Left lobe of liver (tissue), 2 donors: ENCODE measurements around the gene UBXN10. TPM values are rescaled to one million over a fixed set of nuclear protein-coding genes. Genes with fewer than 3 reads are reported as not detected.

ENCODE experiments used
- ATAC-seq: fragments of 200-7000 bp; cut with Tn5 transposase; one replicate; pipeline ENCODE4 v1.9.1; 2020; ENCODE audit warnings: mild to moderate bottlenecking, moderate library complexity
- DNase-seq: peaks from one replicate; pipeline ENCODE4 v3.0.0-alpha.2; 2020; ENCODE audit warnings: low spot score
- total RNA-seq: library from RNA; stranded (reverse); gene quantifications from one replicate; pipeline ENCODE4 v1.2.1, GENCODE V29; 2021
- donor health status: DM: no; HTN: no; CAD: no; lungs with moderate emphysema.
- donor health status: DM: no; HTN: yes; CAD: no.

UBXN10 gene
- total RNA-seq, 1 donor from 2014 or later, result 1.3 TPM

DNA sequence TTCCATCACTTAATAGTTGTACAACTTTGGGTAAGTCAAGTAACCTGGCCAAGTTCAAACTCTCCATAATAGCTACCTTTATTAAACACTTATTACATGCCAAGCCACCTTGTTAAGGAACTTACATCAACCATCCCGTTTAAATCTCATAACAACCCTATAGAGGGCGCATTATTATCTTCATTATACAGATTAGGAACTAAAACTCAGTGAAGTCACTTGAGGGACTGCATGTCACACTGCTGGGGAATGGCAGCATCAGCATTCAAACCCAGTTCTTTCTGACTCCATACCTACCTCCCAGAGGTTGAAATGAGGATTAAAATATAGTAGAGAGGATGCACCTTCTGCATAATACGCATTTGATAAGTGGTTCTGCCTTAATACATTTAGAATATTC, 47.5 kb downstream of the UBXN10 start:
- peak; percentile 44 for ATAC-seq
- no peak for DNase-seq

DNA sequence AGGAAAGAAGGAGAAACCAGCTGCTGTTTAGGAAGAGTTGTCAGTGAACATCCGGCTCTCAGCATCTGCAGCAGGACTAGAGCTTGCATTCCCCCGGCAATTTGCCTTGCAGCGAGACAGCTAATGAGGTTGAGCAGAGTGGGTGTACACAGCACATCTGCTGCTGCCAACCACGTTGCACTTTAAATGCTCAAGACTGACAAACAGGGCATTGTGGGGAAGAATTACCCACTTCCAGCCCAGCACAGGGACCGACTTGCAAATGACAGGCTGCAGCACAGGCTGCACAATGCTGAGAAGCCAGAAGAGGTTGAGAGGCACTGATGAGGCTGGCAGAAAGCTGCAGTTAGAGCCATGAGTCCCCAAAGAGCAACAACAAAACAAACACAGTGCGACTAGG, 48.0 kb downstream of the UBXN10 start:
- DNase-seq (no peak), ATAC-seq (no peak)

- DNase-seq (no peak), ATAC-seq (no peak)
Observed at GRCh38 chr1:20234788-20235535, 49.1 kb downstream of the UBXN10 start.

GRCh38 chr1:20237646-20238045, 51.8 kb downstream of the UBXN10 start:
- DNase-seq (no peak), ATAC-seq (peak; percentile 47)

DNA sequence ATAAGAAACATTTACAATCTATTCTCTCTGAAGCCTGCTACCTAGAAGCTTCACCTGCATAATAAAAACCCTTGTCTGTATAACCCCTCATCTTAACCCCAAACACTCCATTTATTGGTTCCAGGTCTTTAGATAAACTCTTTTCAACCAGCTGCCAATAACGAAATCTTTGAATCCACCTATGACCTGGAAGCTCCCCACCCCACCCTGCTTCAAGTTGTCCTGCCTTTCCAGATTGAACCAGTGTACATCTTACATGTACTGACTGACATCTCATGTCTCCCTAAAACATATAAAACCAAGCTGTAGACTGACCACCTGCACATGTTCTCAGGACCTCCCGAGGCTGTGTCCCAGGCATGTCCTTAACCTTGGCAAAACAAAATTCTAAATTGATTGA, 54.1 kb downstream of the UBXN10 start:
- DNase-seq, result no peak
- no peak for ATAC-seq

DNA sequence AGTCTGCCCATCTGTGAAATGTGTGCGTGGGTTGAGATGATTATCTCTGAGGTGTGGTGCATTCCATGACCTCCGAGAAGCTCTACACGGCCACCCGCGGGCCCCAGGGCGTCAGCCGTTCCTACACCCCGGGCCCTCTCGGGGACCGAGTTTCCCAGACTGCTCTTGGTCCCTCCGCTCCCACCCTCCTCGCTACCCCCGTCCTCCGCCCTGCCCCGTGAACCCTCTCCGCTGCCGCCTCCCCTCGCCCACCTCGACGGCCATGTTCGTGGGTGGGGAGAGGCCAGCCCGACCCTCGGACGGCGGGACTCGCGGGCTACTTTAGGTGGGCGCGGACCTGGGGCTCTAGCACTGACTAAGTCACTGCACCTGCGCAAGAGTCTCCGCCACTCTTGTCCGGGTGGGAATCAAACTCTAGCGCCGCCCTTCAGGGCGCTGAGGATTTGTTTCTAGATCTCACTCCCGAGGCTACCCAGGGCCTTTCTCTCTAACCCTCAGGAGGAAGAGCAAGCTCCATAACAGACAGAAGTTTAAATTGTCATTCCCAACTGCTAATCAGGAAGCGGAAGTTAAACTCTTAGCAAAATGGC, 57.1 kb downstream of the UBXN10 start:
- ATAC-seq (no peak), DNase-seq (no peak)

Other genes with a start within 250 kb of the UBXN10 start
- gene PLA2G2A, start 206.5 kb upstream of the UBXN10 start, total RNA-seq, result 128 TPM
- gene PLA2G5, start 115.9 kb upstream of the UBXN10 start, total RNA-seq, result 5.8 TPM
- not detected for gene PLA2G2D, start 66.6 kb upstream of the UBXN10 start, total RNA-seq
- not detected for gene PLA2G2F, start 46.8 kb upstream of the UBXN10 start, total RNA-seq
- gene PLA2G2C, start 422 bp downstream of the UBXN10 start, total RNA-seq, result not detected
- gene VWA5B1, start 104.8 kb downstream of the UBXN10 start, total RNA-seq, result not detected